ENCODE measurements around the gene SPAG16.
"Not testable (repeated sequence)": the region's sequence is repeated elsewhere in the genome, so short reads cannot be mapped to it uniquely, and the experiment has no call there.

Gene SPAG16

GRCh38 chr2:213995400-213996105, 711.3 kb downstream of the SPAG16 start:
- TF ChIP-seq, protein P1, sequence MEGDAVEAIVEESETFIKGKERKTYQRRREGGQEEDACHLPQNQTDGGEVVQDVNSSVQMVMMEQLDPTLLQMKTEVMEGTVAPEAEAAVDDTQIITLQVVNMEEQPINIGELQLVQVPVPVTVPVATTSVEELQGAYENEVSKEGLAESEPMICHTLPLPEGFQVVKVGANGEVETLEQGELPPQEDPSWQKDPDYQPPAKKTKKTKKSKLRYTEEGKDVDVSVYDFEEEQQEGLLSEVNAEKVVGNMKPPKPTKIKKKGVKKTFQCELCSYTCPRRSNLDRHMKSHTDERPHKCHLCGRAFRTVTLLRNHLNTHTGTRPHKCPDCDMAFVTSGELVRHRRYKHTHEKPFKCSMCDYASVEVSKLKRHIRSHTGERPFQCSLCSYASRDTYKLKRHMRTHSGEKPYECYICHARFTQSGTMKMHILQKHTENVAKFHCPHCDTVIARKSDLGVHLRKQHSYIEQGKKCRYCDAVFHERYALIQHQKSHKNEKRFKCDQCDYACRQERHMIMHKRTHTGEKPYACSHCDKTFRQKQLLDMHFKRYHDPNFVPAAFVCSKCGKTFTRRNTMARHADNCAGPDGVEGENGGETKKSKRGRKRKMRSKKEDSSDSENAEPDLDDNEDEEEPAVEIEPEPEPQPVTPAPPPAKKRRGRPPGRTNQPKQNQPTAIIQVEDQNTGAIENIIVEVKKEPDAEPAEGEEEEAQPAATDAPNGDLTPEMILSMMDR (IDR thresholded peaks at IDR 0.05; ENCODE audit: low read depth, low read length): no peak
- DNase-seq (ENCODE audit: extremely low read depth, low read depth): peak; percentile 70

DNA sequence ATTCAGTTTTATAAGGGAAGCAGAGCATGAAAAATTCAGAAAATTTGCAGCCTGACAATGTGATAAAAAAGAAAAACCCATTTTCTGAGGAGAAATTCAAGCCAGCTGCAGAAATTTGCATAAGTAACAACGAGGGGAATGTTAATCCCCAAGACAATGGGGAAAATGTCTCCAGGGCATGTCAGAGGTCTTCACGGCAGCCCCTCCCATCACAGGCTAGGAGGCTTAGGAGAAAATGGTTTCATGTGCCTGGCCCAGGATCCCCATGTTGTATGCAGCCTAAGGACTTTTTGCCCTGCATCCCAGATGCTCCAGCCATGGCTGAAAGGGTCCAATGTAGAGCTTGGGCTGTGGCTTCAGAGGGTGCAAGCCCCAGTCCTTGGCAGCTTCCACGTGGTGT, 714.7 kb downstream of the SPAG16 start:
- DNase-seq (ENCODE audit: extremely low read depth, low read depth): not testable (repeated sequence)

- no peak for DNase-seq (ENCODE audit: extremely low read depth, low read depth)
- TF ChIP-seq, protein P1 (IDR thresholded peaks at IDR 0.05; ENCODE audit: low read depth, low read length): no peak
These were observed 720.2 kb downstream of the SPAG16 start for GRCh38 chr2:214004463-214004862.

- DNase-seq (ENCODE audit: extremely low read depth, low read depth): no peak
- TF ChIP-seq, protein P1 (IDR thresholded peaks at IDR 0.05; ENCODE audit: low read depth, low read length): no peak
These were observed 721.1 kb downstream of the SPAG16 start for GRCh38 chr2:214005337-214005736.

DNA sequence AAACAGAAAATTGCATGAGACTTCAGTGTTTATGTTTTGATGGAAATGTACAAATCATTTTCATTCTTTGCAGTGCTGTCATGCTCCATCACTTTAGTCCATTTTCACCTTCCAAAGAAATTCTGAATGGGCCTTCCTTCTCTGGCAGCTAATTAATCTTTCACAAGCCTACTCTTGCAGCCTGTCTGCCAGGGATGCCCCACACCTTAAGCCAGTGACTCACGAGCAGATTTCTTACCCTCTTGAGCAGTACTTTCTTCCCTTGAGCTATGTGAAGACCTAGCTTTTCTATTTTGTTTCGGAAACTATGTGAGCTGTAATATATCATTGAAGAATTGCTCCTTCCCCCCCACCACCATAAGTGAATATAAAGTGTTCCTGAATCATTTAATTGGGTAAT, 722.3 kb downstream of the SPAG16 start:
- TF ChIP-seq, protein P1 (IDR thresholded peaks at IDR 0.05; ENCODE audit: low read depth, low read length): no peak

GRCh38 chr2:214011676-214012075, 727.4 kb downstream of the SPAG16 start:
- no peak for DNase-seq (ENCODE audit: extremely low read depth, low read depth)
- TF ChIP-seq, protein P1 (IDR thresholded peaks at IDR 0.05; ENCODE audit: low read depth, low read length): no peak

More for the DNA sequence above, 722.3 kb downstream of the SPAG16 start:
- DNase-seq (ENCODE audit: extremely low read depth, low read depth): no peak

GRCh38 chr2:214014551-214015220, 730.4 kb downstream of the SPAG16 start:
- TF ChIP-seq, protein P1 (IDR thresholded peaks at IDR 0.05; ENCODE audit: low read depth, low read length): no peak
- no peak for DNase-seq (ENCODE audit: extremely low read depth, low read depth)

Measured in AG09319 (cell line).